GM12878 (cell line): ENCODE results near the gene DNAJC22. TPM values are rescaled to one million over a fixed set of nuclear protein-coding genes. Genes with fewer than 3 reads are reported as not detected.

Experiments
- ATAC-seq: fragments of 200-7000 bp; cut with Tn5 transposase; 3 replicates; pipeline ENCODE4 v1.9.1; 2020; ENCODE audit warnings: mild to moderate bottlenecking, moderate library complexity
- BruUV-seq: library from RNA; stranded (reverse); fragments of 400-500 nt; replicated peaks from 2 replicates; lab custom pipeline; 2021; lab: Mats Ljungman, UMichigan
- CTCF ChIA-PET: fragments of 300-600 bp; sonication (Branson Sonifier 250); formaldehyde crosslinking; extraction: SDS; loops from one replicate; lab custom pipeline; 2021; ENCODE audit warnings: inconsistent platforms; lab: Yijun Ruan, JAX
- POLR2A ChIA-PET: fragments of 350-600 bp; formaldehyde crosslinking; extraction: SDS; loops from one replicate; lab custom pipeline; 2021; ENCODE audit warnings: inconsistent platforms; lab: Charles Lee
- RAD21 ChIA-PET: fragments of 300-600 bp; sonication (Branson Sonifier 250); formaldehyde crosslinking; loops from one replicate; lab custom pipeline; 2023; ENCODE audit warnings: antibody characterized with exemption; ENCODE audit not compliant: unreplicated experiment; lab: Charles Lee
- SMC1A ChIA-PET: fragments of 300-600 bp; sonication (Branson Sonifier 250); formaldehyde crosslinking; loops from one replicate; lab custom pipeline; 2023; ENCODE audit not compliant: unreplicated experiment, uncharacterized antibody; lab: Charles Lee
- DNase-seq: peaks from one replicate; pipeline ENCODE4 v3.0.0-alpha.2; 2011; ENCODE audit warnings: low read depth, low spot score
- FAIRE-seq: peaks from 3 replicates; lab custom pipeline; 2011; peaks lifted over from hg19 to GRCh38; lab: Jason Lieb, UNC
- H2AFZ ChIP-seq: 2 replicates; pipeline ENCODE4 v1.6.0; 2011; ENCODE audit warnings: low read depth, low read length, control low read depth; ENCODE audit not compliant: control insufficient read depth
- H3K27ac ChIP-seq: 2 replicates; pipeline ENCODE4 v1.5.1; 2011; ENCODE audit warnings: control low read depth; ENCODE audit not compliant: control insufficient read depth, insufficient read depth
- H3K27me3 ChIP-seq, 2 experiments: replicated peaks in 1 of 2; 2 replicates each; pipeline versions ENCODE4 v1.6.0 to v1.6.1; 2011; ENCODE audit warnings: low read length in 1 of 2; ENCODE audit not compliant: control insufficient read depth in 2 of 2, insufficient read depth in 2 of 2
- H3K36me3 ChIP-seq, 2 experiments: 2 replicates each; pipeline ENCODE4 v1.5.1; 2011; ENCODE audit warnings: low read length in 1 of 2; ENCODE audit not compliant: control insufficient read depth in 2 of 2, insufficient read depth in 2 of 2
- H3K4me1 ChIP-seq: 2 replicates; pipeline ENCODE4 v1.6.1; 2011; ENCODE audit warnings: mild to moderate bottlenecking, low read length, moderate library complexity, mixed read lengths; ENCODE audit not compliant: control insufficient read depth, insufficient read depth
- H3K4me2 ChIP-seq: 2 replicates; pipeline ENCODE4 v1.6.0; 2011; ENCODE audit warnings: control low read depth; ENCODE audit not compliant: control insufficient read depth, insufficient read depth
- H3K4me3 ChIP-seq: fragments of 200-600 bp; sonication (generic); 2 replicates; pipeline ENCODE4 v1.5.1; 2016
- H3K79me2 ChIP-seq: 2 replicates; pipeline ENCODE4 v1.6.0; 2011; ENCODE audit warnings: low read length; ENCODE audit not compliant: control insufficient read depth, insufficient read depth
- H3K9ac ChIP-seq: 2 replicates; pipeline ENCODE4 v1.8.0; 2011; ENCODE audit warnings: low read length, control low read depth, mixed read lengths; ENCODE audit not compliant: control insufficient read depth, insufficient read depth
- H3K9me3 ChIP-seq: replicated peaks from 3 replicates; pipeline ENCODE4 v1.5.1; 2011; ENCODE audit warnings: mild to moderate bottlenecking, low read length; ENCODE audit not compliant: control insufficient read depth, insufficient read depth
- H4K20me1 ChIP-seq: 2 replicates; pipeline ENCODE4 v1.6.0; 2011; ENCODE audit not compliant: control insufficient read depth, insufficient read depth
- CBX3 ChIP-seq: fragments of 200-600 bp; sonication (generic); IDR thresholded peaks from 2 replicates; pipeline ENCODE4 v1.6.1; 2016; ENCODE audit warnings: low read depth, borderline replicate concordance
- ETV6 ChIP-seq, 2 experiments: fragments of 450-650 bp in 1 of 2; IDR thresholded peaks in 1 of 2; conservative IDR thresholded peaks in 1 of 2; 2 replicates each; pipeline ENCODE4 v1.6.1; 2014; ENCODE audit warnings: antibody characterized with exemption in 1 of 2, borderline replicate concordance in 1 of 2, low read depth in 1 of 2, mild to moderate bottlenecking in 1 of 2, moderate library complexity in 1 of 2
- GABPA ChIP-seq: IDR thresholded peaks from 2 replicates; pipeline ENCODE4 v1.6.1; 2014; ENCODE audit warnings: antibody characterized with exemption, low read depth, mild to moderate bottlenecking, inconsistent platforms
- HDAC6 ChIP-seq: fragments of 200-600 bp; sonication (generic); IDR thresholded peaks from one replicate; pipeline ENCODE4 v1.8.0; 2017; ENCODE audit warnings: antibody characterized with exemption; ENCODE audit not compliant: unreplicated experiment
- MYC ChIP-seq: IDR thresholded peaks from 2 replicates; pipeline ENCODE4 v1.6.1; 2011; ENCODE audit warnings: mild to moderate bottlenecking, low read length, moderate library complexity, inconsistent platforms; ENCODE audit not compliant: insufficient read depth, insufficient replicate concordance, insufficient read length, severe bottlenecking
- RAD21 ChIP-seq: IDR thresholded peaks from 2 replicates; pipeline ENCODE4 v1.6.1; 2011; ENCODE audit warnings: mild to moderate bottlenecking, low read depth, low read length, moderate library complexity; ENCODE audit not compliant: insufficient read depth
- RB1 ChIP-seq: fragments of 450-650 bp; formaldehyde crosslinking; IDR thresholded peaks from 2 replicates; pipeline ENCODE4 v1.6.1; 2017; ENCODE audit warnings: mild to moderate bottlenecking, borderline replicate concordance
- SREBF1 ChIP-seq: IDR thresholded peaks from 2 replicates; pipeline ENCODE4 v1.6.1; 2012; ENCODE audit warnings: mild to moderate bottlenecking, low read length
- WRNIP1 ChIP-seq: IDR thresholded peaks from 2 replicates; pipeline ENCODE4 v1.6.1; 2011; ENCODE audit warnings: low read depth, low read length, improper control_type of control experiment, borderline replicate concordance
- WGBS: methylation state at CpG from one replicate; pipeline ENCODE4 v1.1.6; 2016; ENCODE audit warnings: low lambda C conversion rate; ENCODE audit not compliant: insufficient replicate concordance, insufficient coverage; ENCODE audit errors: missing lambda C conversion rate; 5-methylcytosine and 5-hydroxymethylcytosine counted together
- in situ Hi-C: fragments of 300-500 bp; cut with MboI; formaldehyde crosslinking; loops from 9 replicates; pipeline ENCODE4 v1.14.3; 2018; ENCODE audit warnings: mixed read lengths
- intact Hi-C: fragments of 100-400 bp; cut with micrococcal nuclease; formaldehyde crosslinking; loops from one replicate; pipeline ENCODE4 v1.14.2; 2022; ENCODE audit not compliant: unreplicated experiment
- polyA plus RNA-seq, 11 experiments: library from polyadenylated mRNA; depleted of rRNA in 4 of 11; unstranded in 6 of 11; stranded (reverse) in 5 of 11; fragments of >200 nt; fragmentation: Nextera tagmentation in 4 of 11; fragmentation: Illumina TruSeq in 1 of 11; extraction: Ambion mirVana in 4 of 11; extraction: Trizol in 1 of 11; gene quantifications; 1 replicate in 1 of 11; 2 replicates in 10 of 11; pipeline versions ENCODE4 v1.2.1 to v1.2.3, GENCODE V29; 2011 to 2016; ENCODE audit warnings: inconsistent platforms in 2 of 11, missing spikeins in 2 of 11, low read depth in 1 of 11
- total RNA-seq, 4 experiments: library from RNA; depleted of rRNA in 3 of 4; stranded (reverse); fragments of >200 nt in 3 of 4; fragmentation: Illumina TruSeq in 1 of 4; extraction: Trizol in 1 of 4; gene quantifications; 2 replicates each; pipeline versions ENCODE4 v1.2.1 to v1.2.3, GENCODE V29; 2013 to 2021
- TF ChIP-seq, protein P1 (sequence below): fragments of 450-650 bp; IDR thresholded peaks from 2 replicates; pipeline ENCODE4 v1.6.1; 2016; ENCODE audit warnings: mild to moderate bottlenecking, moderate library complexity, borderline replicate concordance
- TF ChIP-seq, protein P2 (sequence below), 3 experiments: IDR thresholded peaks in 2 of 3; conservative IDR thresholded peaks in 1 of 3; 2 replicates each; pipeline ENCODE4 v1.5.1; 2011; ENCODE audit warnings: low read depth in 3 of 3, low read length in 3 of 3, mild to moderate bottlenecking in 3 of 3, control low read depth in 2 of 3, moderate library complexity in 2 of 3, inconsistent platforms in 1 of 3, mixed read lengths in 1 of 3; ENCODE audit not compliant: control insufficient read depth in 2 of 3, insufficient read depth in 1 of 3; ENCODE audit errors: extremely low read depth in 1 of 3
- TF ChIP-seq, protein P3 (sequence below): fragments of 450-650 bp; IDR thresholded peaks from 2 replicates; pipeline ENCODE4 v1.6.1; 2016; ENCODE audit warnings: mild to moderate bottlenecking

Gene DNAJC22
- total and polyA plus RNA-seq, 10 of the 15 experiments (the other 5 are each of a cell fraction or from before 2014, with no cell fraction given), result 0.06 to 0.61 (median 0.13) TPM; not detected in 3

DNA sequence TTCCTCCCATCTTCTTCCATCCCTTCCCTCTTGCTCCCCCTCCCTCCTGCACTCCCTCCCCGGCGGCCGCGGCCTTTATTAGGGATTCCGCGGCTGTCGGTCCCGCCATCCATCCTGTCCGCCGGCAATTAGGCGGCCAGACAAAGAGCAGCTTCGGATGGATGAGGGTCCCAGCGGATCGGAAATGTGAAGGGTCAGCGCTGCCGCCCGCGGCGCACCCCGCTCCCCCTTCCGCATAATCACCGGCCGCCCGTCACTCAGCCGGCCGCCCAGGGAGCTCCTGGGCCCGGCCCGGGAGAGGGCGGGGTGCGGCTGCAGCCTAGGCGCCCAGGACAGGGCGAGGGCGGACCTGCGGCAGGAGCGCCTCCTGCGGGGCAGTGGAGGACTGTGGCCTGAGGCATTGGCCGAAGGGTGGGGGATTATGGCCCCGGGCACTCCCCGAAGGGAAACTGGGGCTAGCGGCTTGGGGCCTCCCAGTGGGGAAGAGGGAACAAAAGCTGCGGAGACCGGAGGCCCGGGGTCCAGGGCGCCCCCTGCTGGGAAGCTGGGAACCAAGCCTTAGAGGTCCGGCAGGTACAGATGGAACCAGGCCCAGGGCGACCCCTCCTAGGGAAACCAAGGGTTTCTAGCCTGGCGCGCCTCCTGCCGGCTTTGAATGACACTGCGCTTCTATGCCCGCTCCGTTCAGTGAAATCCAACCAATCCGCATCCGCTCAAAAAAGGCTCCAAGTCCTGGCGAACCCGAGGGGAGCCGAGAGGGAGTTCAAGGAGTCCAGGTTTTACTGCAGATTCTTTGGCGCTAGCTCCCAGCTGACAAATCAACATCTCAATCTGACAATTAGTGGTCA is 4.4 kb upstream of the DNAJC22 start:
- RAD21 ChIA-PET, result interaction anchor here (1.2 to 3.0 kb wide), 8 partner anchors 10 to 172 kb away, joined by 3 to 25 read pairs (median 6); partner anchors contain the start of gene TROAP
- Histone ChIP-seq H3K27me3 (peaks cover 24 to 33% of the 10 kb centered on the region in 2 experiments), H3K4me2 (peak overlapping the region; percentile 82), H4K20me1 (no peaks in the 10 kb centered on the region; the same call in none of the 2 replicates), H3K9me3 (no peaks in the 10 kb centered on the region), H3K79me2 (no peaks in the 10 kb centered on the region), H3K27ac (no peak overlapping the region), H2AFZ (no peak overlapping the region; the same call in none of the 2 replicates), H3K36me3 (no peaks in the 10 kb centered on the region), H3K4me3 (peak overlapping the region; percentile 8; the same call in 1 of the 2 replicates), H3K4me1 (peaks cover 32% of the 10 kb centered on the region), H3K9ac (no peak overlapping the region)
- BruUV-seq, result no TSS peak
- ATAC-seq, result peak; percentile 80
- in situ Hi-C loops (no loop called here), intact Hi-C loops (loop anchor here (1.0 kb wide), 1 partner anchor 54 kb away; no protein-coding TSS in a partner anchor)
- DNase-seq, result no peak
- under 1% methylated on average over 52 of the region's 58 CpGs for WGBS
- POLR2A ChIA-PET, result interaction anchor here (0.5 to 2.1 kb wide), 4 partner anchors 10 to 53 kb away, joined by 3 to 9 read pairs (median 4); partner anchors contain the start of gene TROAP
- SMC1A ChIA-PET, result interaction anchor here (0.6 to 3.2 kb wide), 8 partner anchors 10 to 173 kb away, joined by 3 to 22 read pairs (median 4); partner anchors contain the start of gene TROAP
- CTCF ChIA-PET, result interaction anchor here (0.7 to 4.0 kb wide), 27 partner anchors 10 to 280 kb away, joined by 3 to 139 read pairs (median 4); partner anchors contain the start of genes PRPH, SPATS2 and TROAP
- peak; percentile 88 for FAIRE-seq
- TF ChIP-seq HDAC6 (no peak), ETV6 (conservative IDR thresholded peaks at IDR 0.05 in 1 of 2, IDR thresholded peaks at IDR 0.05 in 1 of 2; ENCODE audit: borderline replicate concordance in 1 of 2, low read depth in 1 of 2) (no peak), RB1 (peak; percentile 51; the same call in 1 of the 2 replicates), SREBF1 (no peak), WRNIP1 (no peak), GABPA (no peak), MYC (no peak), CBX3 (no peak), RAD21 (peak; percentile 44; the same call in 1 of the 2 replicates)
- TF ChIP-seq, protein P1, sequence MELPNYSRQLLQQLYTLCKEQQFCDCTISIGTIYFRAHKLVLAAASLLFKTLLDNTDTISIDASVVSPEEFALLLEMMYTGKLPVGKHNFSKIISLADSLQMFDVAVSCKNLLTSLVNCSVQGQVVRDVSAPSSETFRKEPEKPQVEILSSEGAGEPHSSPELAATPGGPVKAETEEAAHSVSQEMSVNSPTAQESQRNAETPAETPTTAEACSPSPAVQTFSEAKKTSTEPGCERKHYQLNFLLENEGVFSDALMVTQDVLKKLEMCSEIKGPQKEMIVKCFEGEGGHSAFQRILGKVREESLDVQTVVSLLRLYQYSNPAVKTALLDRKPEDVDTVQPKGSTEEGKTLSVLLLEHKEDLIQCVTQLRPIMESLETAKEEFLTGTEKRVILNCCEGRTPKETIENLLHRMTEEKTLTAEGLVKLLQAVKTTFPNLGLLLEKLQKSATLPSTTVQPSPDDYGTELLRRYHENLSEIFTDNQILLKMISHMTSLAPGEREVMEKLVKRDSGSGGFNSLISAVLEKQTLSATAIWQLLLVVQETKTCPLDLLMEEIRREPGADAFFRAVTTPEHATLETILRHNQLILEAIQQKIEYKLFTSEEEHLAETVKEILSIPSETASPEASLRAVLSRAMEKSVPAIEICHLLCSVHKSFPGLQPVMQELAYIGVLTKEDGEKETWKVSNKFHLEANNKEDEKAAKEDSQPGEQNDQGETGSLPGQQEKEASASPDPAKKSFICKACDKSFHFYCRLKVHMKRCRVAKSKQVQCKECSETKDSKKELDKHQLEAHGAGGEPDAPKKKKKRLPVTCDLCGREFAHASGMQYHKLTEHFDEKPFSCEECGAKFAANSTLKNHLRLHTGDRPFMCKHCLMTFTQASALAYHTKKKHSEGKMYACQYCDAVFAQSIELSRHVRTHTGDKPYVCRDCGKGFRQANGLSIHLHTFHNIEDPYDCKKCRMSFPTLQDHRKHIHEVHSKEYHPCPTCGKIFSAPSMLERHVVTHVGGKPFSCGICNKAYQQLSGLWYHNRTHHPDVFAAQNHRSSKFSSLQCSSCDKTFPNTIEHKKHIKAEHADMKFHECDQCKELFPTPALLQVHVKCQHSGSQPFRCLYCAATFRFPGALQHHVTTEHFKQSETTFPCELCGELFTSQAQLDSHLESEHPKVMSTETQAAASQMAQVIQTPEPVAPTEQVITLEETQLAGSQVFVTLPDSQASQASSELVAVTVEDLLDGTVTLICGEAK, result no peak
- TF ChIP-seq, protein P2, sequence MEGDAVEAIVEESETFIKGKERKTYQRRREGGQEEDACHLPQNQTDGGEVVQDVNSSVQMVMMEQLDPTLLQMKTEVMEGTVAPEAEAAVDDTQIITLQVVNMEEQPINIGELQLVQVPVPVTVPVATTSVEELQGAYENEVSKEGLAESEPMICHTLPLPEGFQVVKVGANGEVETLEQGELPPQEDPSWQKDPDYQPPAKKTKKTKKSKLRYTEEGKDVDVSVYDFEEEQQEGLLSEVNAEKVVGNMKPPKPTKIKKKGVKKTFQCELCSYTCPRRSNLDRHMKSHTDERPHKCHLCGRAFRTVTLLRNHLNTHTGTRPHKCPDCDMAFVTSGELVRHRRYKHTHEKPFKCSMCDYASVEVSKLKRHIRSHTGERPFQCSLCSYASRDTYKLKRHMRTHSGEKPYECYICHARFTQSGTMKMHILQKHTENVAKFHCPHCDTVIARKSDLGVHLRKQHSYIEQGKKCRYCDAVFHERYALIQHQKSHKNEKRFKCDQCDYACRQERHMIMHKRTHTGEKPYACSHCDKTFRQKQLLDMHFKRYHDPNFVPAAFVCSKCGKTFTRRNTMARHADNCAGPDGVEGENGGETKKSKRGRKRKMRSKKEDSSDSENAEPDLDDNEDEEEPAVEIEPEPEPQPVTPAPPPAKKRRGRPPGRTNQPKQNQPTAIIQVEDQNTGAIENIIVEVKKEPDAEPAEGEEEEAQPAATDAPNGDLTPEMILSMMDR (IDR thresholded peaks at IDR 0.05 in 2 of 3, conservative IDR thresholded peaks at IDR 0.05 in 1 of 3; ENCODE audit: control insufficient read depth in 2 of 3, extremely low read depth in 1 of 3, insufficient read depth in 1 of 3, low read depth in 3 of 3, low read length in 3 of 3), result peak; percentile 72 to 91 (median 91)
- TF ChIP-seq, protein P3, sequence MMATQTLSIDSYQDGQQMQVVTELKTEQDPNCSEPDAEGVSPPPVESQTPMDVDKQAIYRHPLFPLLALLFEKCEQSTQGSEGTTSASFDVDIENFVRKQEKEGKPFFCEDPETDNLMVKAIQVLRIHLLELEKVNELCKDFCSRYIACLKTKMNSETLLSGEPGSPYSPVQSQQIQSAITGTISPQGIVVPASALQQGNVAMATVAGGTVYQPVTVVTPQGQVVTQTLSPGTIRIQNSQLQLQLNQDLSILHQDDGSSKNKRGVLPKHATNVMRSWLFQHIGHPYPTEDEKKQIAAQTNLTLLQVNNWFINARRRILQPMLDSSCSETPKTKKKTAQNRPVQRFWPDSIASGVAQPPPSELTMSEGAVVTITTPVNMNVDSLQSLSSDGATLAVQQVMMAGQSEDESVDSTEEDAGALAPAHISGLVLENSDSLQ, result peak; percentile 72
